ENCODE data around the gene RPA3.

RPA3 gene

DNA sequence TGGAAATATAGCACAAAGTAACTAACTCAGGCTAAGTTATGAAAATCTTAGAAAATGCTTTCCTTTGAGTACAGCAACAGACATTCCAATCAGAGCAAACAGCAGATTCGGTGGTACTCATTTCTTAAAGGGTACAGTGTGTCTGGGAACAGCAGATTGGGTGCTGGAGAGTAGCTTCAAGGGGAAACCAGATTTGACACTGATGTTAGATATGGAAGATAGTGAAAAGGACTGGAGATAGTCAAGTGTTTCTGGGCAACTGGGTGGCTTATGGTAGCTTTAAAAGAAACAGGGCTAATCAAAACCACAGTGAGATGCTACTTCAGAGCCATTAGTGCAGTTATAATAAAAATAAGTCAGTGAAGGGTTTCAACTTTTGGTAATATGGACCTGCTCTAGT lies 89.9 kb downstream of the RPA3 start:
- H3K4me3 ChIP-seq (ENCODE audit: low read depth, low read length), result no peak overlapping the region
- no peak for TF ChIP-seq CTCF (IDR thresholded peaks at IDR 0.05; ENCODE audit: borderline replicate concordance, insufficient read depth, low read depth, low read length)

GRCh38 chr7:7620644-7621210 lies 97.7 kb downstream of the RPA3 start:
- no peak for TF ChIP-seq CTCF (IDR thresholded peaks at IDR 0.05; ENCODE audit: borderline replicate concordance, insufficient read depth, low read depth, low read length)
- H3K4me3 ChIP-seq (ENCODE audit: low read depth, low read length), result no peak overlapping the region

- no peak for TF ChIP-seq CTCF (IDR thresholded peaks at IDR 0.05; ENCODE audit: borderline replicate concordance, insufficient read depth, low read depth, low read length)
- H3K4me3 ChIP-seq (ENCODE audit: low read depth, low read length), result no peak overlapping the region
Observed at GRCh38 chr7:7620236-7620635, 98.2 kb downstream of the RPA3 start.

DNA sequence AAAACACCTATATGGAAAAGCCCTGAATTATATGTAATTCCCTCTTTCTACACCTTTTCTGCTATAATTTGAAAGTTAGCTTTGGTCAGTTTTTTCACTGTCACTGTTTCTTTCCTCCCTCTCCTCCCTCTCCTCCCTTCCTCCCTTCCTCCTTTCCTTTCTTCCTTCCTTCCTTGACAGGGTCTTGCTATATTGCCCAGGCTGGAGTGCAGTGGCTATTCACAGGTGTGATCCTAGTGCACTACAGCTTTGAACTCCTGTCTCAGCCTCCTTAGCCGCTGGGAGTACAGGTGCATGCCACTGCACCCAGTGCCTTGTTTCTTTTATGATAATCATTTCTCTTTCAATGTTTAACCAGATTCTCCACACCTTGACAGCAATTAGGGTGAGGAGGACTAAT lies 100.0 kb downstream of the RPA3 start:
- TF ChIP-seq CTCF (IDR thresholded peaks at IDR 0.05; ENCODE audit: borderline replicate concordance, insufficient read depth, low read depth, low read length), result no peak
- H3K4me3 ChIP-seq (ENCODE audit: low read depth, low read length), result no peak overlapping the region

DNA sequence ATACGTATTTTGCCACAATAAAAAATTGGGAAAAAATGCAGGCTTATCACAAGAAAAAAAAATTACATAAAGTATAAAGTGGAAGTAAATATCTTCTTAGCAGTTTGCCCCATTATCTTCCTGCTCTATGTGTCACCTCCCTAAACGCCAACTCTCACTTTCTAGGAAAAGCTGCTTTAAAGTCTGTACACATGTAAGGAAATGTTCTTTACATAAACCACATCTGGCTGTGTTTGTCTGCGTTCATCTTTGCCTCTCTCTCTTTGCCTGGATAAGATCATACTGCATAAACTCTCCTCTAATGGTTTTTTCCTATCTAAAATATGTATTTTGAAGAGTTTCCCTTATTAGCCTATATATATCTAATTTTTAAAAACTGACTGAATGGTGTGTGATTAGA lies 100.9 kb downstream of the RPA3 start:
- TF ChIP-seq CTCF (IDR thresholded peaks at IDR 0.05; ENCODE audit: borderline replicate concordance, insufficient read depth, low read depth, low read length), result no peak
- no peak overlapping the region for H3K4me3 ChIP-seq (ENCODE audit: low read depth, low read length)

- H3K4me3 ChIP-seq (ENCODE audit: low read depth, low read length), result no peak overlapping the region
- no peak for TF ChIP-seq CTCF (IDR thresholded peaks at IDR 0.05; ENCODE audit: borderline replicate concordance, insufficient read depth, low read depth, low read length)
Observed at GRCh38 chr7:7614018-7614741, 104.2 kb downstream of the RPA3 start.

DNA sequence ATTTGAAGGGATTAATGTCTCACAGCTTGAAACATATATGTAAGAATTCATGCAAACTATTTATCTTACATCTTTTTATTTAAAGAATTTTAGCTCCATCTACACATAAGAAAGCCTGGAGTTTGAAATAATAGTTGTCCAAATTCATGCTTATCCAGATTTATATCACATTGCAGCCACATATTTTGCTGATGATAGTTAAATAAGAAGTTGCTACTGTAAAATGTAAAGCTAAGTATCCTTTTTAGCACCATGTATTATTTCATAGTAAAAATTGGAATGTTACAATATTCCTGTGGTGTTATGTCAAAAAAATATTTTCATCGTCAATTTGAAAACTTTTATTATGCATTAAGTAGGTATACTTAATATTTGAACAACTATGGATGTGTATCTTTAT lies 105.2 kb downstream of the RPA3 start:
- TF ChIP-seq CTCF (IDR thresholded peaks at IDR 0.05; ENCODE audit: borderline replicate concordance, insufficient read depth, low read depth, low read length), result no peak
- no peak overlapping the region for H3K4me3 ChIP-seq (ENCODE audit: low read depth, low read length)

All from GM12875 (cell line).